Peyer's patch (tissue), 4 donors: Measurements from ENCODE around the gene MED1.
"Not testable (repeated sequence)": the region's sequence is repeated elsewhere in the genome, so short reads cannot be mapped to it uniquely, and the experiment has no call there.

ENCODE experiments used
- POLR2A ChIP-seq, 2 donors: fragments of 450-650 bp; IDR thresholded peaks; one replicate each; pipeline ENCODE4 v1.5.1; 2017; ENCODE audit warnings: antibody characterized with exemption in 2 of 2, mild to moderate bottlenecking in 2 of 2, moderate library complexity in 2 of 2
- TF ChIP-seq, protein P1 (sequence below), 6 experiments: fragments of 450-650 bp in 4 of 6; fragments of 200-600 bp in 2 of 6; sonication (generic) in 1 of 6; IDR thresholded peaks; one replicate each; pipeline ENCODE4 v1.5.1; 2017 to 2019; ENCODE audit warnings: antibody characterized with exemption in 6 of 6, mild to moderate bottlenecking in 3 of 6, moderate library complexity in 1 of 6

DNA sequence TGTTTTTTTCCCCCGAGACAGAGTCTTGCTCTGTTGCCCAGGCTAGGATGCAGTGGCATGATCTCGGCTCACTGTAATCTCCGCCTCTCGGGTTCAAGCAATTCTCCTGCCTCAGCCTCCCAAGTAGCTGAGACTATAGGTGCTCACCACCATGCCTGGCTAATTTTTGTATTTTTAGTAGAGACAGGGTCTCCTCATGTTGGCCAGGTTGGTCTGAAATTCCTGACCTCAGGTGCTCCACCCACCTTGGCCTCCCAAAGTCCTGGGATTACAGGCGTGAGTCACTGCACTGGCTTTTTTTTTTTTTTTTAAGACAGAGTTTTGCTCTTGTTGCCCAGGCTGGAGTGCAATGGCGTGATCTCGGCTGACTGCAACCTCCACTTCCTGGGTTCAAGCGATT is 28.6 kb upstream of the MED1 start:
- not testable (repeated sequence) for TF ChIP-seq POLR2A (IDR thresholded peaks at IDR 0.05)
- TF ChIP-seq, protein P1, sequence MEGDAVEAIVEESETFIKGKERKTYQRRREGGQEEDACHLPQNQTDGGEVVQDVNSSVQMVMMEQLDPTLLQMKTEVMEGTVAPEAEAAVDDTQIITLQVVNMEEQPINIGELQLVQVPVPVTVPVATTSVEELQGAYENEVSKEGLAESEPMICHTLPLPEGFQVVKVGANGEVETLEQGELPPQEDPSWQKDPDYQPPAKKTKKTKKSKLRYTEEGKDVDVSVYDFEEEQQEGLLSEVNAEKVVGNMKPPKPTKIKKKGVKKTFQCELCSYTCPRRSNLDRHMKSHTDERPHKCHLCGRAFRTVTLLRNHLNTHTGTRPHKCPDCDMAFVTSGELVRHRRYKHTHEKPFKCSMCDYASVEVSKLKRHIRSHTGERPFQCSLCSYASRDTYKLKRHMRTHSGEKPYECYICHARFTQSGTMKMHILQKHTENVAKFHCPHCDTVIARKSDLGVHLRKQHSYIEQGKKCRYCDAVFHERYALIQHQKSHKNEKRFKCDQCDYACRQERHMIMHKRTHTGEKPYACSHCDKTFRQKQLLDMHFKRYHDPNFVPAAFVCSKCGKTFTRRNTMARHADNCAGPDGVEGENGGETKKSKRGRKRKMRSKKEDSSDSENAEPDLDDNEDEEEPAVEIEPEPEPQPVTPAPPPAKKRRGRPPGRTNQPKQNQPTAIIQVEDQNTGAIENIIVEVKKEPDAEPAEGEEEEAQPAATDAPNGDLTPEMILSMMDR (IDR thresholded peaks at IDR 0.05) = not testable (repeated sequence)
